HG03442 (cell line): ENCODE results near the gene TEX50.
"Not testable (repeated sequence)": the region's sequence is repeated elsewhere in the genome, so short reads cannot be mapped to it uniquely, and the experiment has no call there.

ENCODE experiments used
- ATAC-seq: cut with Tn5 transposase; IDR thresholded peaks from one replicate; pipeline ENCODE4 v1.9.1; 2021; ENCODE audit warnings: mild to moderate bottlenecking, moderate library complexity; ENCODE audit not compliant: unreplicated experiment

TEX50 gene

DNA sequence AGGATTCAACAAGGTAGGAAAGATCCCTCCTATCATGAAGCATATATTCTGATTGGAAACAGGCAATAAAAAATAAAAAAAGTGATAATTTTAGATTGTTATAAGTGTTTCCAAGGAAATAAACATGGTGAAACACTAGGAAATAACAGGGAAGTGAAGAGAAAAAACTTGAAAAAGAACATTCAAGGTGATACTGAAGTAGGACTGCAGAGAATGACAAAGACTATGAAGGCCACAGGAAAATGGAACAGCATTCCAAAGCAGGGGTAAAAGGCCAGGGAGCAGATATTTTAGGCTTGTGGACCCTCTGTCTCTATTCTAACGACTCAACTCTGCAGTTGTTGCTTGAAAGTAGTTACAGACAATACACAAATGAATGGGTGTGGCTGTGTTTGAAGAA lies 26.6 kb downstream of the TEX50 start:
- no peak for ATAC-seq

DNA sequence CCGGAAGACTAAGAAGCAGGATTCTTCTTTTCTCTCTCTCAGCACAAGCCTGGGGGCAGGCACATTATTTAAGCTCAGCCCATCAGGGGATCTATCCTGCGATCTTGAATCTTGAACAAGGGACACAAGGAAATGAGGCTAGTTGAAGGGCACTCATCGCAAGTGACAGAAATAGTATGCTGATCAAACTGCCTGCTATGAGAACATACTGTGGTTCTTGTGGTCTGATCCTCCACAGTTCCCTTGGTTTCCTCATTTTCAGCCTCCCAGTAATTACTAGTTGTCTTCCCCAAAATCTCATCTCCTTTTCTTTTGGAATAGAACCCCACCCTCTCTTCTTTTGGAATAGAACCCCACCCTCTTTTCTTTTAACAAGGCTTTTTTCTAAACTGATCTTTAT lies 28.0 kb downstream of the TEX50 start:
- ATAC-seq, result no peak

DNA sequence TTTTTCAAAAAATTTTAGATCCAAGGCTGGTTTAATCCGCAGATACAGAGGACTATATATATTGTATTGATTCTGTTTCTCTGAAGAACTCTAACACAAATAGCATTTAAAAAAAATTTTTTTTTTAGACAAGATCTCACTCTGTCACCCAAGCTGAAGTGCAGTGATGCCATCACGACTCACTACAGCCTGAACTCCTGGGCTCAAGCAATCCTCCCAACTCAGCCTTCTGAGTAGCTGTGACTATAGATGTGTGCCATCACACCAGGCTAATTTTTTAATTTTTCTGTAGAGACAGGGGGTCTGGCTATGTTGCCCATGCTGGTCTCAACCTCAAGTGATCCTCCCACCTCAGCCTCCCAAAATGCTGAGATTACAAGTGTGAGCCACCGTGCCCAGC lies 31.5 kb downstream of the TEX50 start:
- ATAC-seq, result no peak

DNA sequence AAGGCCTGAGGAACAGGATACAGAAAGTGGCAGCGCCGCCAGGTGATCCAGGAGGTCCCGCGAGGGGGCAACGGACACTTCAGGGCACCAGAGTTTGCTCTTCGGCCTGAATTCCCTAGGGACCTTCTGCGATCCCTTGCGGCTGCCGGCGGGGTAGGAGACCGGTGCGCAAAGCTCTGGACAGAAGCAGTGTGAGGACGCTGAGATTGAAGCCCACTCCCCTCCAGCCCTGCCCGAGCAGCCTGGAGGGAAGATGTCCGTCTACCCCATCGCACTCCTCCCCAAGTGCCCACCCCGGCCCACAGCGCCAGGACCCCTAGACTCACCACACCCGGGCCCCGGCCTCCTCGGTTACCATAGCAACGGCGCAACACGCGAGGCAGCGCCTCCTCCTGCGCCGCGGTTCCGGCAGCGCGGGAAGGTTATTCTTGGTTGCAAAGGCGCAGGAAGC lies 34.4 kb downstream of the TEX50 start, which contains the start of gene ANKRD45:
Gene ANKRD45, minus strand, starts transcription at position 361 of the 451 bp plus-strand sequence. CDS start 10,433 bp downstream, outside the sequence.
- ATAC-seq, result no peak

DNA sequence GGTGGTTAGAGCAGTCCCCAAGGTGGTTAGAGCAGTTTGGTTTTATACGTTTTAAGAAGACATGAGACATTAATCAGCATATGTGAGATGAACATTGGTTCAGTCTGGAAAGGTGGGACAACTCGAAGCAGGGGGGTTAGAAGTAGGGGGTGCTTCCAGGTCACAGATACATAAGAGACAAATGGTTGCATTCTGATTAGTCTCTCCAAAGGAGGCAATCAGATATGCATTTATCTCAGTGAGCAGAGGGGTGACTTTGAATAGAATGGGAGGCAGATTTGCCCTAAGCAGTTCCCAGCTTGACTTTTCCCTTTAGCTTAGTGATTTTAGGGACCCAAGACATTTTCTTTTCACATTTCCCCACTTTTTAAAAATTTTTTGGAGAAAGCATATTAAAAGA lies 39.4 kb downstream of the TEX50 start:
- ATAC-seq, result not testable (repeated sequence)

DNA sequence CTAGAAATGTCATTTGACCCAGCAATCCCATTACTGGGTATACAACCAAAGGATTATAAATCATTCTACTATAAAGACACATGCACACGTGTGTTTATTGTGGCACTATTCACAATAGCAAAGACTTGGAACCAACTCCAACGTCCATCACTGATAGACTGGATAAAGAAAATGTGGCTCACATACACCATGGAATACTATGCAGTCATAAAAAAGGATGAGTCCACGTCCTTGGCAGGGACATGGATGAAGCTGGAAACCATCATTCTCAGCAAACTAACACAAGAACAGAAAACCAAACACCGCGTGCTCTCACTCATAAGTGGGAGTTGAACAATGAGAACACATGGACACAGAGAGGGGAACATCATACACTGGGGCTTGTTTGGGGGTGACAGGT lies 45.0 kb downstream of the TEX50 start:
- ATAC-seq, result not testable (repeated sequence)

DNA sequence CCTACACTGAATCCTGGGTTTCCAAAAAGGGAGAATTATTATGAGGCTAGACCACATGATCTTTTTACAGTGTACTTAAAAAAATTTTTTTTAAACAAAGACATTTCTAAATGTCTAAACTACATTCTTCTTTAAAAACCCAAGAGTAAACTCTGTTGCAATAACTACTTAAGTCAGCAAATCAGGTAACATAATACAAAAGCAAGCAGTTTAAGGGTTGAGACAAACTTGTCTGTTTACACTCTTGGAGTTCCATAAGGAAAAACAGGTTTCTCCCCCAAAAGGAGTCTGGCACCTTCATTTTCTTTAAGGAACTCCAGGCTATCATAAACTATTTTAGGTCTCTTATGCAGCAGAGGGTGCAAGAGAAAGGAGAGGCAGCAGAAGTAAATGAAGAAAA lies 47.0 kb downstream of the TEX50 start:
- ATAC-seq, result no peak

DNA sequence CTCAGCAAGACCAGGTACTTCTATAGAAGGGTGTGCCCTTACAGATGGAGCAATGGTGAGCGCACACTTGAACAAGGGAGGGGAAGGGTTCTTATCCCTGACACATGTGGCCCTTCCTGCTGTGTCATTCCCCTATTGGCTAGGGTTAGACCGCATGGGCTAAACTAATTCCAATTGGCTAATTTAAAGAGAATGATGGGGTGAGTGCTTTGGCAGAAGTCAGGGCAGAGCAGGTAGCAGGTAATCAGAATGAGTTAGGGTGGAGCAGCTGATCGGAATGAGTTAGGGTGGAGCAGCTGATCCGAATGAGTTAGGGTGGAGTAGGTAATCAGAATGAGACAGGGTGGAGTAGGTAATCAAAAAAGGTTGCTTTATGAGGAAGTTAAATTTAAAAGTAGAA lies 48.7 kb downstream of the TEX50 start:
- ATAC-seq, result not testable (repeated sequence)

DNA sequence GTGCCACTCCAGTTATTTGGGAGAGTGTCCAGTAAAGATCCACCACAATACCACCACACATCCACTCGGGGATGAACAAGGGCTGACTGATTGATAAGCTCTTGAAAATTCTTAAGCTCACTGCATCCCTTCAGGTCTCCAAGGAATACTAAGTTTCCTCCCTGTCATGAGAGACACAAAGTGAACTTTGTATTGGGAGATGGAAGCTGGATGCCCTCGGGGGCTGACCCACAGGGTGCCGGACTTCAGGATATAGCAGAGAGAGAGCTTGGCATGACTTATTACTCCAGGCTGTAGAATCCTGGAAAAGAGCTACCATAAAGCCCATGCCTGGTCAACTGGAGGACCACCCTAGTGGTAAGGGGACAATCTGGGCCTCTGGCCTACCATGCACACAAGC lies 50.0 kb downstream of the TEX50 start:
- ATAC-seq, result not testable (repeated sequence)
